ENCODE results near the gene IL20RA.

Gene IL20RA

GRCh38 chr6:137089305-137089704, 44.5 kb upstream of the IL20RA start:
- H3K36me3 ChIP-seq (replicated peaks; ENCODE audit: insufficient read depth, low read length), result no peaks in the 10 kb centered on the region
- H3K4me3 ChIP-seq (ENCODE audit: low read length), result no peak overlapping the region
- H3F3A ChIP-seq (ENCODE audit: insufficient read depth, low read length), result no peaks in the 10 kb centered on the region
- no peak for DNase-seq
- no peaks in the 10 kb centered on the region for H3K79me2 ChIP-seq (ENCODE audit: low read length)
- H2AFZ ChIP-seq (ENCODE audit: low read length), result no peak overlapping the region
- H3K9ac ChIP-seq (ENCODE audit: low read length), result no peak overlapping the region
- H3K27ac ChIP-seq (ENCODE audit: low read length), result no peak overlapping the region
- peaks cover 3% of the 10 kb centered on the region; the same call in 1 of the 2 replicates for H3K4me1 ChIP-seq (ENCODE audit: low read length)
- no peak overlapping the region for H3K4me2 ChIP-seq (ENCODE audit: low read depth, low read length)
- H3K9me3 ChIP-seq (replicated peaks; ENCODE audit: insufficient read depth, low read length), result no peaks in the 10 kb centered on the region
- no peaks in the 10 kb centered on the region for H4K20me1 ChIP-seq (ENCODE audit: insufficient read depth, low read length)
- no peaks in the 10 kb centered on the region for H3K27me3 ChIP-seq (replicated peaks; ENCODE audit: insufficient read depth, low read length)
- no peaks in the 10 kb centered on the region for H3K9me2 ChIP-seq (replicated peaks; ENCODE audit: insufficient read depth, low read length)
- TF ChIP-seq EZH2 (optimal IDR thresholded peaks at IDR 0.05; ENCODE audit: low read depth, low read length) (no peak), EZH2phosphoT487 (IDR thresholded peaks at IDR 0.05; ENCODE audit: low read length) (no peak), CTCF (IDR thresholded peaks at IDR 0.05; ENCODE audit: low read length) (no peak)

- Histone ChIP-seq H3K79me2 (ENCODE audit: low read length) (no peaks in the 10 kb centered on the region), H3K4me1 (ENCODE audit: low read length) (no peaks in the 10 kb centered on the region), H3K4me2 (ENCODE audit: low read depth, low read length) (no peak overlapping the region), H3K9ac (ENCODE audit: low read length) (no peak overlapping the region), H4K20me1 (ENCODE audit: insufficient read depth, low read length) (no peaks in the 10 kb centered on the region), H3F3A (ENCODE audit: insufficient read depth, low read length) (no peaks in the 10 kb centered on the region), H3K9me2 (replicated peaks; ENCODE audit: insufficient read depth, low read length) (no peaks in the 10 kb centered on the region), H2AFZ (ENCODE audit: low read length) (no peak overlapping the region), H3K9me3 (replicated peaks; ENCODE audit: insufficient read depth, low read length) (no peaks in the 10 kb centered on the region), H3K36me3 (replicated peaks; ENCODE audit: insufficient read depth, low read length) (no peaks in the 10 kb centered on the region), H3K27me3 (replicated peaks; ENCODE audit: insufficient read depth, low read length) (no peaks in the 10 kb centered on the region), H3K4me3 (ENCODE audit: low read length) (no peak overlapping the region), H3K27ac (ENCODE audit: low read length) (no peak overlapping the region)
- TF ChIP-seq EZH2 (optimal IDR thresholded peaks at IDR 0.05; ENCODE audit: low read depth, low read length), result no peak
- TF ChIP-seq CTCF (IDR thresholded peaks at IDR 0.05; ENCODE audit: low read length), result no peak
- TF ChIP-seq EZH2phosphoT487 (IDR thresholded peaks at IDR 0.05; ENCODE audit: low read length), result no peak
- no peak for DNase-seq
Measured at GRCh38 chr6:137087902-137088301, 43.1 kb upstream of the IL20RA start.

DNA sequence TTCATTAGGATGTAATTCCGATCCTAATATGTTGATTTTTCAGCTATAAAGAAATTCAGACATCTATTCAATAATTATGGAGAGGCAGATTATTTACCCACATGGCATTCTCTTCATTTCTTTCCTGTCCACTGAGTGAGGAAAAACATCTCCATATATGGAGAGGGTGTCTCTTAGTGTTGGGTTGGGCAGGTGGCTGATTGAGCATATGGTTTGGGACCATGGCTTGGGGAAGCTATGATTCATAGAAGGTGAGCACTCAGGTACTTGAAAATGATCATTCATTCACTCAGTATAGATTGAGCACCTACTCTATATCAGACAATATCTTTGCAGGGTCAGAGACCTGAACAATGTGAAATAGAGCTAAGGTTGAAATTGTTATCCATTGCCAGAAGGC, 41.3 kb upstream of the IL20RA start:
- Histone ChIP-seq H4K20me1 (ENCODE audit: insufficient read depth, low read length) (no peaks in the 10 kb centered on the region), H3K27ac (ENCODE audit: low read length) (no peak overlapping the region), H3K9me2 (replicated peaks; ENCODE audit: insufficient read depth, low read length) (no peaks in the 10 kb centered on the region), H3K27me3 (replicated peaks; ENCODE audit: insufficient read depth, low read length) (no peaks in the 10 kb centered on the region), H3K4me1 (ENCODE audit: low read length) (no peaks in the 10 kb centered on the region), H3K79me2 (ENCODE audit: low read length) (no peaks in the 10 kb centered on the region), H2AFZ (ENCODE audit: low read length) (no peak overlapping the region), H3K36me3 (replicated peaks; ENCODE audit: insufficient read depth, low read length) (no peaks in the 10 kb centered on the region), H3F3A (ENCODE audit: insufficient read depth, low read length) (no peaks in the 10 kb centered on the region), H3K4me3 (ENCODE audit: low read length) (no peak overlapping the region), H3K4me2 (ENCODE audit: low read depth, low read length) (no peak overlapping the region), H3K9me3 (replicated peaks; ENCODE audit: insufficient read depth, low read length) (no peaks in the 10 kb centered on the region), H3K9ac (ENCODE audit: low read length) (no peak overlapping the region)
- no peak for DNase-seq
- TF ChIP-seq CTCF (IDR thresholded peaks at IDR 0.05; ENCODE audit: low read length) (no peak), EZH2 (optimal IDR thresholded peaks at IDR 0.05; ENCODE audit: low read depth, low read length) (no peak), EZH2phosphoT487 (IDR thresholded peaks at IDR 0.05; ENCODE audit: low read length) (no peak)

All from MM.1S (cell line).